ENCODE data around the gene NOSIP. TPM values are rescaled to one million over a fixed set of nuclear protein-coding genes. Genes with fewer than 3 reads are reported as not detected.

NOSIP gene
- total RNA-seq, 6 experiments from 2014 or later, result 16.2 to 31.9 (median 23.2) TPM

DNA sequence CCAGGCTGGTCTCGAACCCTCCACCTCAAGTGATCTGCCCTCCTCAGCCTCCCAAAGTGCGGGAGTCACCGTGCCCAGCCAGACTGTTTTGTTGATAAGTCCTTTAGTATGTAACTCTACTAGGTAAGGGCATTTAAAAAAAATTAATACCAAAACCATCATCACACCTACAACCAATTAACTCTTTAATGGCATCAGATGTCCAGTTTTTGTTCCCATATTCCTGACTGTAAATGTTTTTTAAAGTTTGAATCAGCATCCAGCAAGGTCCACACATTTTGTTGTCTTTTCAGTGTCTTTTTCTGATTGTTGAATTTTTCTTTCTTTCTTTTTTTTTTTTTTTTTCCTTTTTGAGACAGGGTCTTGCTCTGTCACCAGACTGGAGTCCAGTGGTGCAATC lies 62.3 kb downstream of the NOSIP start:
- no peaks in the 10 kb centered on the region for H3K27me3 ChIP-seq
- no CpG with 5 or more reads among the region's 3 CpGs for WGBS (ENCODE audit: insufficient coverage, low coverage, low lambda C conversion rate, missing lambda C conversion rate)
- ATAC-seq (no peak), DNase-seq (no peak)
- TF ChIP-seq, protein P1, sequence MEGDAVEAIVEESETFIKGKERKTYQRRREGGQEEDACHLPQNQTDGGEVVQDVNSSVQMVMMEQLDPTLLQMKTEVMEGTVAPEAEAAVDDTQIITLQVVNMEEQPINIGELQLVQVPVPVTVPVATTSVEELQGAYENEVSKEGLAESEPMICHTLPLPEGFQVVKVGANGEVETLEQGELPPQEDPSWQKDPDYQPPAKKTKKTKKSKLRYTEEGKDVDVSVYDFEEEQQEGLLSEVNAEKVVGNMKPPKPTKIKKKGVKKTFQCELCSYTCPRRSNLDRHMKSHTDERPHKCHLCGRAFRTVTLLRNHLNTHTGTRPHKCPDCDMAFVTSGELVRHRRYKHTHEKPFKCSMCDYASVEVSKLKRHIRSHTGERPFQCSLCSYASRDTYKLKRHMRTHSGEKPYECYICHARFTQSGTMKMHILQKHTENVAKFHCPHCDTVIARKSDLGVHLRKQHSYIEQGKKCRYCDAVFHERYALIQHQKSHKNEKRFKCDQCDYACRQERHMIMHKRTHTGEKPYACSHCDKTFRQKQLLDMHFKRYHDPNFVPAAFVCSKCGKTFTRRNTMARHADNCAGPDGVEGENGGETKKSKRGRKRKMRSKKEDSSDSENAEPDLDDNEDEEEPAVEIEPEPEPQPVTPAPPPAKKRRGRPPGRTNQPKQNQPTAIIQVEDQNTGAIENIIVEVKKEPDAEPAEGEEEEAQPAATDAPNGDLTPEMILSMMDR (IDR thresholded peaks at IDR 0.05), result no peak
- TF ChIP-seq POLR2A (IDR thresholded peaks at IDR 0.05), result no peak
- intact Hi-C loops (cut with DNase I), result no loop called here
- H3K4me3 ChIP-seq, result no peak overlapping the region
- H3K4me1 ChIP-seq, result peaks cover 0 to 17% (median 5%) of the 10 kb centered on the region in 4 donors
- H3K9me3 ChIP-seq, result no peaks in the 10 kb centered on the region
- H3K36me3 ChIP-seq, result peaks cover 0 to 31% (median 2%) of the 10 kb centered on the region in 4 donors
- H3K27ac ChIP-seq, result no peak overlapping the region

DNA sequence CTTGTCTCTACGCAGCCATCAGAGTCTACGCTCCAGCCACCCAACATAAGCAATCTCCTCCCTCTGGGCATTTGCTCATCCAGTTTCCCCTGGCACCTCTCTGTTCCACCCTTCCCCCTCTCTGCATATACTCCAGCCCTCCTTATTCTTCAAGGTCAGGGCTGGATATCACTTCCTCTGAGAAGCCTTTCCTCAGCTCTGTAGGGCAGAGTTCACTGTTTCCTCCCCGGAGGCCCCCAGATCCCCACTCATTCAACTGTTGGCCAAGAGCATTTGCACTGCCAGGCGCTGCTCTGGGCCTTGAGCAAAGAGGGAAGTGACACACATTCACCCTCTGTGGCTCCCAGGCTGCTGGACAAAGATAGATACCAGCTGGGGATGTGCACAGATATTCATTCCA lies 64.6 kb downstream of the NOSIP start:
- 64% methylated on average over 4 of the region's 4 CpGs for WGBS (ENCODE audit: insufficient coverage, low coverage, low lambda C conversion rate, missing lambda C conversion rate)
- Histone ChIP-seq H3K27me3 (no peaks in the 10 kb centered on the region), H3K9me3 (no peaks in the 10 kb centered on the region), H3K4me3 (no peak overlapping the region), H3K4me1 (peaks cover 0 to 17% (median 5%) of the 10 kb centered on the region in 4 donors), H3K27ac (peak overlapping the region in 2 of 3 donors; percentile 12 to 33), H3K36me3 (peaks cover 0 to 18% (median 0%) of the 10 kb centered on the region in 4 donors)
- TF ChIP-seq POLR2A (IDR thresholded peaks at IDR 0.05), result no peak
- TF ChIP-seq, protein P1 (IDR thresholded peaks at IDR 0.05), result no peak
- intact Hi-C loops (cut with DNase I), result no loop called here
- peak in 1 of 3 donors; percentile 55 for DNase-seq
- ATAC-seq, result peak; percentile 40 to 59 (median 44)

DNA sequence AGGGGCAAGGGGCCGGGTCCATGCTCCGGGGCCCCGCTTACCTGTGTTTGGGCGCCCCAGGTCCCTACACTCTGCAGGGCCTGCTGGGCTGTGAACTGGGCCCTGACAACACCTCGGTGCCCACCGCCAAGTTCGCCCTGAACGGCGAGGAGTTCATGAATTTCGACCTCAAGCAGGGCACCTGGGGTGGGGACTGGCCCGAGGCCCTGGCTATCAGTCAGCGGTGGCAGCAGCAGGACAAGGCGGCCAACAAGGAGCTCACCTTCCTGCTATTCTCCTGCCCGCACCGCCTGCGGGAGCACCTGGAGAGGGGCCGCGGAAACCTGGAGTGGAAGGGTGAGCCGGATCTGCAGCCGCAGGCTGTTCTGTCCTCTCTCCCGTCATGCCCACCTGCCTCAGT lies 66.2 kb downstream of the NOSIP start:
- Histone ChIP-seq H3K4me1 (peaks cover 0 to 17% (median 5%) of the 10 kb centered on the region in 4 donors), H3K4me3 (peak overlapping the region; percentile 44 to 90 (median 87)), H3K27me3 (no peaks in the 10 kb centered on the region), H3K27ac (peak overlapping the region in 1 of 3 donors; percentile 76), H3K36me3 (peaks cover 0 to 11% (median 0%) of the 10 kb centered on the region in 4 donors), H3K9me3 (no peaks in the 10 kb centered on the region)
- DNase-seq (peak in 2 of 3 donors; percentile 38 to 72), ATAC-seq (peak; percentile 3 to 31 (median 12))
- intact Hi-C loops (cut with DNase I), result no loop called here
- TF ChIP-seq, protein P1 (IDR thresholded peaks at IDR 0.05), result no peak
- TF ChIP-seq POLR2A (IDR thresholded peaks at IDR 0.05), result no peak
- WGBS (ENCODE audit: insufficient coverage, low coverage, low lambda C conversion rate, missing lambda C conversion rate), result 27% methylated on average over 7 of the region's 21 CpGs

DNA sequence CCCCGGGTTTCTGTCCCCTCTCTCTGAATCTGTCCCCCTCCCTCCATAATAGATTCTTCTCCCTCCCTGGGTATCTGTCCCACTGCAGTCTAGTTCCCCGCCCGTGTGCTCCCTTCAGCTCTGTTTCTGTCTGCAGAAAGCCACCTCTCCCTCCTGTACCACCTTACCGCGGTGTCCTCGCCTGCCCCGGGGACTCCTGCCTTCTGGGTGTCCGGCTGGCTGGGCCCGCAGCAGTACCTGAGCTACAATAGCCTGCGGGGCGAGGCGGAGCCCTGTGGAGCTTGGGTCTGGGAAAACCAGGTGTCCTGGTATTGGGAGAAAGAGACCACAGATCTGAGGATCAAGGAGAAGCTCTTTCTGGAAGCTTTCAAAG lies 66.6 kb downstream of the NOSIP start:
- Histone ChIP-seq H3K27ac (peak overlapping the region in 1 of 3 donors; percentile 76), H3K9me3 (no peaks in the 10 kb centered on the region), H3K36me3 (peaks cover 0 to 11% (median 0%) of the 10 kb centered on the region in 4 donors), H3K4me3 (peak overlapping the region; percentile 44 to 90 (median 87)), H3K4me1 (peaks cover 0 to 17% (median 5%) of the 10 kb centered on the region in 4 donors), H3K27me3 (no peaks in the 10 kb centered on the region)
- intact Hi-C loops (cut with DNase I), result no loop called here
- ATAC-seq (peak; percentile 4 to 28 (median 6)), DNase-seq (no peak)
- 14% methylated on average over 12 of the region's 12 CpGs for whole genome bisulfite sequencing (ENCODE audit: insufficient coverage, low coverage, low lambda C conversion rate, missing lambda C conversion rate)
- no peak for TF ChIP-seq POLR2A (IDR thresholded peaks at IDR 0.05)
- TF ChIP-seq, protein P1 (IDR thresholded peaks at IDR 0.05), result no peak

All from right lobe of liver (tissue), 6 donors.